ENCODE data around the gene RPL29. TPM values are rescaled to one million over a fixed set of nuclear protein-coding genes. Genes with fewer than 3 reads are reported as not detected.

Gene RPL29
- total RNA-seq, 1 experiment from 2014 or later = 1,092 TPM

DNA sequence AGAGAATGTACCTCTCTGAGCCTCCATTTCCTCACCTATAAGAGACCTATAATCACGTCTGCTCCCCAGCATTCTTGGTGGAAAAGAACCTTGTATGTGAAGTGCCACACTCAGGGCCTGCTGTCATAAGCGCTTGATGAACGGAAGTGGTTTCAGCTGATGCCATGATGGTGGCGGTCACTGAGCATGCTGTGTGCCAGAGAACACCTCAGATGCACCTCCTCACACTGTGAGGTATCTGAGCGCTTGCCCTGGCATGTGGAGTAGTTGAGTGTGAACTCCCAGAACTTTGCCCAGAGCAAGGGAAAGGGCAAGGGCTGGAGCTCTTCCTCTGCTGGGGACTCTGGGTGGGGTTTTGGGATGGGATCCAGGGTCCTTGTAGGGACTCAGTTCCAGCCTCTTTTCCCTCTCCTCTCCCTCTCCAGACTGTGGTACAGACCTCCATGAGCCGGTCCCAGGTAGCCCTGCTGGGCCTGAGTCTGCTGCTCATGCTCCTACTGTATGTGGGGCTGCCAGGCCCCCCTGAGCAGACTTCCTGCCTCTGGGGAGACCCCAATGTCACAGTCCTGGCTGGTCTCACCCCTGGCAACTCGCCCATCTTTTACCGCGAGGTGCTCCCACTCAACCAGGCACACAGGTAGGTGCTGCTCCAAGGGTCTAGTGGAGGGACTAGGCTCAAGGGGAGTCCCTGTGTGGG, 18.1 kb downstream of the RPL29 start:
- Histone ChIP-seq H3K36me3 (no peaks in the 10 kb centered on the region), H3K4me3 (no peak overlapping the region), H3K27me3 (no peaks in the 10 kb centered on the region), H3K9me3 (no peaks in the 10 kb centered on the region)
- DNase-seq = no peak

DNA sequence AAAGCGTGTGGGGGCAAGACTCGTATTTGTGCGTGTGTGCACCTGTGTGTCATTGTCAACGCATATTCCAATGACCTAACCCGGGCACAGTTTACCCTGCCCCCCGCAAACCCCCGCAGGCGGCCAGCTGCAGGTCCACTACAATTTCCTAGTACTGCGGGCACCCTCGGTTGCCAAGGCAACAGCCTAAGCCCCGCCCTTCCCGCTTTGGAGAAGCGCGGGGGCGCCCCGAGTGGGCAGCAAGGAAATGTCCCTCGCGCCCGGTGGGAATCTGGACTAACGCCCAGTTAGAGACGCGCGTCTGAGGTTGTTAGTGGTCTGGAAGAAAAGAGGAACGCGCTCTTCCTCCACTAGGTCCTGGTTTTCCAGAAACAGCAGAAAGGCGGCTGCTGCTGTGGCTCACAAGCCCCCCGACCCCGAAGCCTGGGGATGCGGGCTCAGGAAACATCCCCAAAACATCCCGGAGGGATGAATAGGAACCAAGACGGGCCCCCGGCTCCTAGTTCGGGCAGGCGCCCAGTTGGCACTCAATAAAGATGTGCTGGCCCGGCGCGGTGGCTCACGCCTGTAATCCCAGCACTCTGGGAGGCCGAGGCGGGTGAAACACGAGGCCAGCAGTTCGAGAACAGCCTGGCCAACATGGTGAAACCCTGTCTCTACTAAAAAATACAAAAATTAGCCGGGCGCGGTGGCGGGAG, 19.7 kb downstream of the RPL29 start:
- H3K9me3 ChIP-seq = no peaks in the 10 kb centered on the region
- peak; percentile 23 for DNase-seq
- H3K36me3 ChIP-seq = peaks cover 2% of the 10 kb centered on the region; the same call in 1 of the 2 replicates
- H3K27me3 ChIP-seq = no peaks in the 10 kb centered on the region
- peak overlapping the region; percentile 89 for H3K4me3 ChIP-seq

DNA sequence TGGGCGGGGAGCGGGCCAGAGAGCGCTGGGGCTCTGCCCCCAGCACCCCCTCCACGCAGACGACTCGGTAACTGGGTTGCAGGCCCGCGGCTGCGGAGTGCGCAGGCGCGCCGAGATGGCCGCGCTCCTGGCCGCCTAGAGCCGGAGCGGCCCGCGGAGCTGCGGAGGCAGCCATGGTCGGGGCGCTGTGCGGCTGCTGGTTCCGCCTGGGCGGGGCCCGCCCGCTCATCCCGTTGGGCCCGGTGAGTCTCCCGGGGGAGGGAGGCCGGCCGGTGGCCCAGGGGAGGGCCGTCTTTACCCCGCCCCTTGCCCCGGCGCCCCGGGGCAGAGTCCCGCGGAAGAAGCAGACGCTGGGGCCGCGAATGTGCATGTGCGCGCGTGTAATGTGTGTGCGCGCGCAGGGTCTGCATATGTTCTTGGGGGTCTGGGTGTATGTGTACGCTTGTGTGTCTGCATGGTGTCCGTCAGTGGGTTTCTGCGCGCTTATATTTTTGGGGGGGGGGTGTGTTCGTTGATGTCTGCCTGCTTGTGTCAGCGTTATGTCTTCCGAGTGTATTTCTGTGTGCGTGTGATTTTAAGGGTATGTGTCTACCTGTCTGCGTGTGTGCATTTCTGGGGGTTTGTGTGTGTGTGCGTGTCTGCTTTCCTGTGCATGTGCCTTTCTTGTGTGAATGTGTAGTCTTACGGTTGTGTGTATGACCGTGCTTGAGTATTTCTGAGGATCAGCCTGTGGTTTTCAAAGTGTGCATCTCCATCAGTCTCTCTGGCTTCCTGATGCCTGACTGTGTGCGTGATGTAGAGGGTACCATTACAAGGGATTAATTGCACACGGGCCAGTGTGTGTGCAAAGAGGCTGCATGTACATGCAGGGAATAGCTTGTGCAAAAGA, 20.5 kb downstream of the RPL29 start, which contains the start of gene ABHD14A:
TSS of gene ABHD14A (plus strand) at position 102 of the 889 bp plus-strand sequence. CDS start at position 174, 72 bp downstream.
- peak within 1 kb of the TSS; percentile 89 for H3K4me3 ChIP-seq
- DNase-seq = peak; percentile 73
- H3K36me3 ChIP-seq = peaks cover 2% of the 10 kb centered on the region; the same call in 1 of the 2 replicates
- no peaks in the 10 kb centered on the region for H3K9me3 ChIP-seq
- H3K27me3 ChIP-seq = no peaks in the 10 kb centered on the region

DNA sequence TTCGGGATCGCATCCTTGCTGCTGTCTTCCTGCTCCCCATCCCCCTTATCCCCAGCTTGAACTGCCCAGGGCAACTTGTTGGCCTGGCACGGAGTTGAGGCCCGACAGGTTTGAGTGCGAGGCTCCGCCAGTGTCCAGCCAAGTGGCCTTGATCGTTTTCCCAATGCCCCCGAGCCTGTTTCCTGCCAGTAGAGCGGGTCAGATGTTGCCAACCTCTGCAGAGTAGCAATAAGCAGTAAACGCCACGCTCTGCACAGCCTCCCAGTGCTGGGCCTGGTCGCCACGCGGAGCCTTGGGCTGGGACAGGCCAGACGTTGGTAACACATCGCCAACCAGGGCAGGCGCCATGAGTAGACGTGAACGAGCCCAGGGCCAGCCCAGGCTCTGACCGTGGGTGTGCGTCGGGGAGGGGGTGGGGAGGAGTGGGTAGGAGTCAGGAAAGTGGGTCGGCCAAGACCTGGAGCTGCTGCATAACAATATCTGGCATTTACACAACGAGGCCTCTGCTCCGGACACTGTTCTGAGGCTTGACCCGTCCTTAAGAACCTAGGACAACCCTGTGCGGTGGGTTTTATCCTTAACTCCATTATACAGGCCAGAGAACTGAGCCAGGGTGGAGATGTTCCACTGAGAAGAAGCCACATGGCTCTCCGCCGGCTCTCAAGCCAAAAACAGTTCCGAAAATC, 21.3 kb downstream of the RPL29 start:
- no peaks in the 10 kb centered on the region for H3K9me3 ChIP-seq
- H3K27me3 ChIP-seq = no peaks in the 10 kb centered on the region
- H3K36me3 ChIP-seq = peaks cover 2% of the 10 kb centered on the region; the same call in 1 of the 2 replicates
- peak overlapping the region; percentile 89 for H3K4me3 ChIP-seq
- DNase-seq = peak; percentile 32

DNA sequence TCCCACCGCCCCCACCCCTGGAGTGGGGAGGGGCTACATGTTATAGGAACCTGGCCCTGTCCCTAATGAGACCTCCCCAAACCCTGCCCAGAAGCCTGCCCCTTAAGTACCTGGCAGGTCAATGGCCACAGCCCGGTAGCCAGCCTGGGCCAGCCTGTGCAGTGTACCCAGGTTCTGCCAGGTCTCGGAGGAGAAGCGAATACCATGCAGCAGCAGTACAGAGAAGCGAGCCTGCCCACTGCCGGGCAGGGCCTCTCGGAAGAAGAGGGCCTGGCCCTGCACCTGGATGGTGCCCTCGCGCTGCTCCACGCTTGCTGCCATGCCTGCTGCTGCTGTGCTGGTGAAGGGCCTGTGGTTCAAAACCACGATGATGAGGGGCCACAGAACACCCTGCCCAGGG, 24.3 kb downstream of the RPL29 start:
- Histone ChIP-seq H3K27me3 (no peaks in the 10 kb centered on the region), H3K36me3 (peaks cover 2% of the 10 kb centered on the region; the same call in 1 of the 2 replicates), H3K9me3 (no peaks in the 10 kb centered on the region), H3K4me3 (no peak overlapping the region)
- DNase-seq = no peak

DNA sequence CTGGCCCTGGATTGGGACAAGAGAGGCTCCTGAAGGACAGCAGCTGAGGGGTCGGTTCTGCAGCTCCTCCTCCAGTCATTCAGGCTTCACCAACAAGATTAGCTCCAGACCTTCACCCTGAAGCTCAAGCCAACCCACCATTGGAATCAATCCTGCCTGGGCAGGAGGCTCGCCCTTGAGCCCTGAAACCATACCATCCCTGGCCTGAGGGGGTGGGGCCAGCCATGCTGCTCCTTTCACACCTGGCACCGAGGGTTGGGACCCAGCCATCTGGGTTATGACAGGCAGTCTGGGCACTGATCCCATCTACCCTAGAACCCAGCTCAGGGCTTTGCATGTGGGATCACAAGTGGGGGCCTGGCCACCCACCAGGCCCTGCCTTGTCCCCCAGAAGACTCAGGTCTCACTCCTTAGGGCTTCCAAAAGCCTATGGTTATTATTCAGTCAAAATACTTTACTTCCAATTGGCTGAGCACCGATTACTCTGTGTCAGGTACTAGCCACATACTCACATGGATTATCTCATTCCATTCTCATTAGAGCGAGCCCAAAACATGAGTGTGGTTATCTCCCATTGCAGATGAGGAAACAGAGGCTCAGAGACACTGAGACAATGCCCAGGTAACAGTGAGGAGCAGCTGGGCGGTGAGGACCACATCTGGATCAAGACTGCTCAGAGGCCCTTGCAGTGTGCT, 24.9 kb downstream of the RPL29 start:
- Histone ChIP-seq H3K27me3 (no peaks in the 10 kb centered on the region), H3K4me3 (no peak overlapping the region), H3K9me3 (no peaks in the 10 kb centered on the region), H3K36me3 (peaks cover 2% of the 10 kb centered on the region; the same call in 1 of the 2 replicates)
- DNase-seq = no peak

DNA sequence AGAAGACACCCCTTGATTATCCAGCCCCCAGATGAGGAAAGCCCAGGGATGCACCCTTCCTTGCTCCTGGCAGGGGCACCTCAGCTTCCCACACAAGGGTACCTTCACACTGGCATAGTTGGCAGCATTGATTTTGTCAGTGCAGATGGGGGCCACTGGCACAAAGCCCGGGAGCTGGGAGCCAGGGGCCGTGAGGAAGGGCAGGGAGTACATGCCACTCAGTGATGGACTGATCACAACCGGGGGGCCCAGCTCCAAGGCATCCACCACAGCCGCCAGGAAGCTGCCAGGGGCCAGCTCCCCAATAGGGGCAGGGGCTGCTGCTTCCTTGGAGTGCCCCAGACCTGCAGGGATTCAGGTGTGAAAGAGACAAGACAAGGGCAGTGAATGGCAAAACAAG, 25.9 kb downstream of the RPL29 start:
- H3K27me3 ChIP-seq = no peaks in the 10 kb centered on the region
- peaks cover 2% of the 10 kb centered on the region; the same call in 1 of the 2 replicates for H3K36me3 ChIP-seq
- DNase-seq = no peak
- H3K9me3 ChIP-seq = no peaks in the 10 kb centered on the region
- no peak overlapping the region for H3K4me3 ChIP-seq

DNA sequence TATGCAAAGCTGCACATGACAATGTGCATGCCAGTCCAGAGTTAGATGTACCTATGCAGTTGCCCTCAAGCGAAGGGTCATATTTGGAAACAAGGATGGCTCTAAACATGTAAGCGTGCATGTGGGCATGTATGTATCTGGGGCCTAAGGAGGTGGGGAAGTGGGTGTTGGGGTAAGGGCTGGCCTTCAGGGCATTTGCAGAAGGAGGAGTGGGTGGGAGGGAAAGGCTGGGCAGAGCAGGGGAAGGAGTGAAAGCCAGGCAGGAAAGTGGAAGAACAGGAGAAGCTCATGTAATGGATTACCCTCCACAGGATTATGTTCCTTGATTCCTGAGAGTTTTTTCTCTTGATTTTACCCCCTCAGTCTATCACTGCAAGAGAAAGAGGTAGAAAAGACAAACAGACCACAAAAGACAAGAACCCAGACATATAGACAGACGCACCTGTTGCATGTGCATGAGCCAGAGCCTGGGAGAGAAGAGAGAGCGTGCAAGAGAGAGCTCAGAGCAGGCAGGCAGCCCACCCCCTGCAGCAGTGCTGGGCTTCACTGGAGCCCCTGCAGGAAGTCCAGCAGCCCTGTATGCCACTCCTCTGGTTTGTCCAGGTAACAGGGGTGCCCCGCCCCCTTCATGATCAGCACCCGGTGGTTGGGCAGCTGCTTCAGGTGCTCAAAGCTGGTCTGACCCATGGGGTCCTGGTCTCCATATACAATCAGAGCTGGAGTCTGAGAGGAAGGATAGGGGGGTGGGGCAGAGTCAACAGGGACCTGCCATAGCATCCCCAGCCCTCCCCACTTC, 26.6 kb downstream of the RPL29 start:
- Histone ChIP-seq H3K4me3 (no peak overlapping the region), H3K36me3 (peaks cover 2% of the 10 kb centered on the region; the same call in 1 of the 2 replicates), H3K27me3 (no peaks in the 10 kb centered on the region), H3K9me3 (no peaks in the 10 kb centered on the region)
- DNase-seq = no peak

DNA sequence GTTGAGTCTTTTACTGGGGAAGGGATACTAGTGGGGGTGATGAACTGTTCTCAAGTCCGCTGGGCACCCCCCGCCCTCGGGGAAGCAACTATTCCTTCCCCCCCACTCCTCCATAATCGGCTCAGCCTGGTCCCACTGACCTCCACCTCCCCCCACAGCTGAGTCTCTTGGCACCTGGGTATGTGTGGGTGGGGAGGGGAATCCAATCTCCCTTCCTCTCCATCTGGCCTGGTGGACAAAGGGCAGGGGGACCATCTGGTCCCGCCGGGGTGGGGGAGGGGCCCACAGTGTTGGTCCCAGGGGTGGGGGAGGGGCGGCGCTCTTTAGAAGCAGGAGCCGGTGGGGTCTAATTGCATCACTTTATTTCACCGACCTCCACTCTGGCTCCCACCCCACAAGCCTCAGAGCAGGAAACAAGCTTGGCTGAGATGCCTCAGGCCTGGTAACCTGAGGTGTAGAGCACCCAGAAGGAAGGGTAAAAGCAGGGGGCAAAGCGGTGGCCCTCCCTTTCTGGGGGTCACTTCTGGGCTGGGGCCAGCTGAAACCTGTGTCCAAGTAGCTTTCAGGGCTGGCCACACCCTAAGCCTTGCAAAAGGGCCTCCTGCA, 27.4 kb downstream of the RPL29 start:
- peaks cover 2% of the 10 kb centered on the region; the same call in 1 of the 2 replicates for H3K36me3 ChIP-seq
- no peaks in the 10 kb centered on the region for H3K27me3 ChIP-seq
- DNase-seq = peak; percentile 57
- H3K4me3 ChIP-seq = peak overlapping the region; percentile 59
- no peaks in the 10 kb centered on the region for H3K9me3 ChIP-seq

DNA sequence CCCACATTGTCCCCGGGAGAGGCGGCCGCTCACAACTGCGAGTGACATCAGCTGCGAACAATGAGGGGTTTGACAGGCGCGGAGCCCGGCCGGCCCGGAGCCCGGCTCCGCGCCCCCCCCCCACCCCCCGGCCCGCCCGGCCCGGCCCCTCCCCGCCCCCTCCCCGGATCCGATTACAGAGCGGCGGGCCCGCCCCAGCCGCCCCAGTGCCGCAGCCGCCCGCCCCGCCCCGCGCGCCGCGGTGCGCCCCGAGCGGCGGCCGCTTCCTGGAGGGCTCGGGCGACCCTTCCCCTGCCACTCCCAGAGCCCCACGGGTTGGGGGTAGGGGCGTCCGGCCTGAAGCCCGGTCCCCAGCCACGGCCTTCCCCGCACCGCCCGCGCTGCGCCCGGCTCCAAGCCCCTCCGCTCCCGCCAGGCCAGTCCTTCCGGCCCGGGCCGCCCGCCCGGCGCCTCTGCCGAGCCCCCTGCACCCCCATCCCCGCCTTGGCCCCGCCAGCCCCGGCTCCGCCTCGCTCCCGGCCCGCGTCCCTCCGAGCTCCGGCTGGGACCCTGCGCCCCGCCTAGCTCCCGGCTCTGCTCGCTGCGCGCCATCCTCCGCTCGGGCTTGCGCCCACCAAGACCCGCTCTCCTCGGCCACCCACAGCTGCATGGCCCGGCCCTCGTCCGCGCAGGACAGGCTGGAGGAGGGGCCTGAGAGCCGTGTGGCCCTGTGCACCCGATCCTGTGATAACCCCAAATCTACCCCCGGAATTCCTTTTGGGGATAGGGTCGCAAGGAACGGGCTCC, 28.1 kb downstream of the RPL29 start, which contains the start of gene PCBP4:
TSS of gene PCBP4 (minus strand) at position 71 of the 786 bp plus-strand sequence. CDS start 6,214 bp downstream, outside the sequence.
- peaks cover 2% of the 10 kb centered on the region; the same call in 1 of the 2 replicates for H3K36me3 ChIP-seq
- peak within 1 kb of the TSS; percentile 59 for H3K4me3 ChIP-seq
- H3K27me3 ChIP-seq = no peaks in the 10 kb centered on the region
- DNase-seq = peak; percentile 46
- H3K9me3 ChIP-seq = no peaks in the 10 kb centered on the region

DNA sequence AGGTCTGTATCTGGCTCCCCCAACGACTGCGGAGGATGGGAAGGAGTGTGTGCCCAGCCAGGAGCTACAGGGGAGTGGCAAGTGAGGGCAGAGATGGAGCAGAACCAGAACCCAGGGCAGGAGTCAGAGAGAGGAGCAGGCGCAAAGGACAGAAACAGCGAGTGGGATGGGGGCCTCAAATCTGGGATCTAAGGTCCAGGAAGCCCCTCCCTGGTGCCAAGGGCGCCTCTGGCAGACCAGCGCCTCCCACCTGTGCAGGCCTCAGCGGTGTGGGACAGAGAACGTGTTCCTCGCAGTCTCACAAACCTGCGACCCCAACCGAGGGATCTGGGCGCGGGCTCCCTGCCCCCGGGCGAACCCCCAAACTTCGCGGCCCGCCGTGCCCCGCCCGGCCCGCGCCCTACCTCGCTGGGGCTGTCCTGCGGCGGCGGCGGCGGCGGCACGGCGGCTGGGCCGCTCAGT, 28.7 kb downstream of the RPL29 start:
- DNase-seq = no peak
- H3K4me3 ChIP-seq = peak overlapping the region; percentile 59
- peaks cover 2% of the 10 kb centered on the region; the same call in 1 of the 2 replicates for H3K36me3 ChIP-seq
- H3K9me3 ChIP-seq = no peaks in the 10 kb centered on the region
- no peaks in the 10 kb centered on the region for H3K27me3 ChIP-seq

DNA sequence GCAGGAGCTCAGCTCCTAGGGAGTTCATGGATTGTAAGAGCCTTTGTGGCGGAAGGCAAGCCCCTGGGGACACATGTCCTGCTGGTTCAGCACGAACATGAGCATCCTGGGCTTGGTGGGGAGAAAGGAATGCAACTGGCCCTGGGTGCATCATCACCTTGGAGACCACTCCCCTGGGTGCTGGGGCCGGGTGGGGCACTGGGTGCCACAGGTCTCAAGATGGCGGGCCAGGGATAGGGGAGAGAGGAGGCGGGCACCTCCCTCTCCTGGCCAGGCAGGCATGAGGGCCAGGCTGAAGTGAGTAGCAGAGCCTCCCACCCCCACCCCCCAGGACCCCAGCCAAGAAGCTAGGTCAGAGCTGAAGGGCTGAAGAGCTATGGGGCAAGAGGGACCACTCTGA, 29.2 kb downstream of the RPL29 start:
- no peaks in the 10 kb centered on the region for H3K27me3 ChIP-seq

DNA sequence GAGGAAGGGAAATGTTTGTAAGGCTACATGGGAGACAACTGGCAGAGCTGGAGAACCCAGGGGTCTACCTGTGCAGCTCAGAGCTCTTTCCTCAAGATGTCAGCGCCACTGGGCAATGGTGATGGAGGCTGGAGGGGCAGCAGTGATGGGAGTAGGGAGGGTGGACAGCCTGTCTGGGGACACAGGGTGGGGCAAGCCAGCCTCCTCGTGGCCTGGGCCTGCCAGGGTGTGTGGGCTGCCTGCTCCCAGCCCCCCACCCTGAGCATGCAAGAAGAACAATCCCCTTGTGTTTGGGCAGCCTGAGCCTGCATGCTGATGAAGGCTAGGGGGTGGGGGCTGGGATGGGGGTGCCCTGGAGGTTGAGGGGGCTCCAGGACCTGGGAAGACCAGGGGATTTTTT, 29.7 kb downstream of the RPL29 start:
- no peaks in the 10 kb centered on the region for H3K27me3 ChIP-seq
- H3K36me3 ChIP-seq = no peaks in the 10 kb centered on the region
- H3K9me3 ChIP-seq = no peaks in the 10 kb centered on the region
- H3K4me3 ChIP-seq = no peak overlapping the region
- DNase-seq = no peak

More for the DNA sequence above, 29.2 kb downstream of the RPL29 start:
- H3K4me3 ChIP-seq = peak overlapping the region; percentile 59
- DNase-seq = no peak
- no peaks in the 10 kb centered on the region for H3K9me3 ChIP-seq
- H3K36me3 ChIP-seq = peaks cover under 1% of the 10 kb centered on the region; the same call in 1 of the 2 replicates

DNA sequence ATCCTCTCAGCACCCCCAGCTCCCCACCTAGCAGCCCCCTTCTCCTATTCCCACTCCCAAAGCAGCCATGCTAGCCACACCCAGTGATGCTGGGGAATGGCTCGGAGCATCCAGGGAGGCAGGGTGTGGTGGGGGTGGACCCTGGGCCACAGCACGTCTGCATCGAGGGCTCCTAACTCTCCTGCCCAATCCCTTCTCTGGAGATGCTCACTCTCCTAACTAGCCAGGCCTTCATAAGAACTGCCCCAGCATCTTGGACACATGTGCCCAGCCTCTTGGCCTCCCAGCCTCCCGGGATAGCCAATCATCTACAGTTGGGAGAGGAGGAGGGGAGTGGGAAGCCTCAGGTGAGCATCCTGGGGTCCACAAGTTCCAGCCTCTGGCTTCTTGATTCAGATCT, 31.2 kb downstream of the RPL29 start:
- DNase-seq = no peak
- no peaks in the 10 kb centered on the region for H3K27me3 ChIP-seq

More for the DNA sequence above, 31.2 kb downstream of the RPL29 start:
- H3K36me3 ChIP-seq = no peaks in the 10 kb centered on the region
- no peaks in the 10 kb centered on the region for H3K9me3 ChIP-seq
- H3K4me3 ChIP-seq = no peak overlapping the region

Measured in MG63 (cell line).